HEK293T (cell line): ENCODE data around the gene MRPL4.

Source experiments
- ARNT ChIP-seq: fragments of 450-650 bp; IDR thresholded peaks from 2 replicates; pipeline ENCODE4 v1.6.1; 2017; ENCODE audit warnings: mild to moderate bottlenecking
- BHLHE40 ChIP-seq: fragments of 450-650 bp; IDR thresholded peaks from 2 replicates; pipeline ENCODE4 v1.6.1; 2016; ENCODE audit warnings: mild to moderate bottlenecking, moderate library complexity, borderline replicate concordance
- CTBP1 ChIP-seq: fragments of 450-650 bp; IDR thresholded peaks from 2 replicates; pipeline ENCODE4 v1.6.1; 2016; ENCODE audit warnings: borderline replicate concordance
- ELF4 ChIP-seq: fragments of 450-650 bp; IDR thresholded peaks from 2 replicates; pipeline ENCODE4 v1.6.1; 2017; ENCODE audit warnings: antibody characterized with exemption
- FOXA1 ChIP-seq: fragments of 450-650 bp; IDR thresholded peaks from 2 replicates; pipeline ENCODE4 v1.6.1; 2016; ENCODE audit warnings: mild to moderate bottlenecking
- FOXK2 ChIP-seq: fragments of 450-650 bp; IDR thresholded peaks from 2 replicates; pipeline ENCODE4 v1.6.1; 2016; ENCODE audit warnings: mild to moderate bottlenecking
- FOXM1 ChIP-seq: fragments of 450-650 bp; IDR thresholded peaks from 2 replicates; pipeline ENCODE4 v1.6.1; 2017; ENCODE audit warnings: mild to moderate bottlenecking, borderline replicate concordance
- HDGF ChIP-seq: fragments of 450-650 bp; IDR thresholded peaks from 2 replicates; pipeline ENCODE4 v1.6.1; 2017; ENCODE audit warnings: antibody characterized with exemption, borderline replicate concordance
- L3MBTL2 ChIP-seq: fragments of 450-650 bp; conservative IDR thresholded peaks from 2 replicates; pipeline ENCODE4 v1.6.1; 2016; ENCODE audit warnings: mild to moderate bottlenecking
- PKNOX1 ChIP-seq: fragments of 450-650 bp; IDR thresholded peaks from 2 replicates; pipeline ENCODE4 v1.6.1; 2016
- SP1 ChIP-seq: fragments of 450-650 bp; IDR thresholded peaks from 2 replicates; pipeline ENCODE4 v1.6.1; 2017
- SUZ12 ChIP-seq: fragments of 450-650 bp; IDR thresholded peaks from 2 replicates; pipeline ENCODE4 v1.6.1; 2016; ENCODE audit warnings: mild to moderate bottlenecking
- TARDBP ChIP-seq: fragments of 450-650 bp; IDR thresholded peaks from 2 replicates; pipeline ENCODE4 v1.6.1; 2016
- ZNF384 ChIP-seq: fragments of 450-650 bp; IDR thresholded peaks from 2 replicates; pipeline ENCODE4 v1.6.1; 2016

- no peak for TF ChIP-seq FOXM1
- TF ChIP-seq PKNOX1: no peak
- no peak for TF ChIP-seq SP1
- TF ChIP-seq HDGF: no peak
- no peak for TF ChIP-seq ARNT
- no peak for TF ChIP-seq ZNF384
- TF ChIP-seq SUZ12: no peak
- no peak for TF ChIP-seq ELF4
- no peak for TF ChIP-seq CTBP1
- no peak for TF ChIP-seq FOXK2
- TF ChIP-seq L3MBTL2: no peak
- no peak for TF ChIP-seq FOXA1
- TF ChIP-seq BHLHE40: no peak
- TF ChIP-seq TARDBP: no peak
Observed at GRCh38 chr19:10309423-10309822, 57.4 kb downstream of the MRPL4 start, which contains the start of gene ZGLP1.
